Panc1 (cell line): Measurements from ENCODE around the gene MKKS.

Experiments used
- CTCF ChIP-seq: fragments of 450-650 bp; IDR thresholded peaks from 2 replicates; pipeline ENCODE4 v1.5.1; 2017; ENCODE audit warnings: mild to moderate bottlenecking
- POLR2AphosphoS5 ChIP-seq: IDR thresholded peaks from 2 replicates; pipeline ENCODE4 v1.6.1; 2012; ENCODE audit warnings: mild to moderate bottlenecking, low read depth, low read length, moderate library complexity
- REST ChIP-seq, 2 experiments: IDR thresholded peaks; 2 replicates each; pipeline ENCODE4 v1.6.1; 2011 to 2012; ENCODE audit warnings: low read depth in 2 of 2, control low read depth in 1 of 2, low read length in 1 of 2, mild to moderate bottlenecking in 1 of 2, moderate library complexity in 1 of 2; ENCODE audit not compliant: insufficient read depth in 1 of 2
- SIN3A ChIP-seq: IDR thresholded peaks from 2 replicates; pipeline ENCODE4 v1.6.1; 2012; ENCODE audit warnings: low read depth, mild to moderate bottlenecking, low read length, moderate library complexity, borderline replicate concordance; ENCODE audit not compliant: insufficient read depth

- TF ChIP-seq CTCF (peak; percentile 51), POLR2AphosphoS5 (no peak), SIN3A (no peak), REST (IDR thresholded peaks at IDR 0.05; ENCODE audit: insufficient read depth in 1 of 2, low read depth in 2 of 2, low read length in 1 of 2) (no peak)
These were observed 21.2 kb downstream of the MKKS start for GRCh38 chr20:10412591-10413408.
